Stimulated activated naive CD8-positive, alpha-beta T cell treated with anti-CD3 and anti-CD28 coated beads, Interleukin-15, amount 100 ng/mL, for 72 hours (primary cell): ENCODE results near the gene AHNAK.
A peak's percentile ranks its signal among the peaks of the same experiment; 100 is the strongest.
"Not testable (repeated sequence)": the region's sequence is repeated elsewhere in the genome, so short reads cannot be mapped to it uniquely, and the experiment has no call there.

Experiments
- ATAC-seq: fragments of 150-1000 bp; cut with Tn5 transposase; 2 replicates; pipeline ENCODE4 v1.10.0; 2021; ENCODE audit warnings: mild to moderate bottlenecking, moderate library complexity
- DNase-seq, 2 donors: peaks; one replicate each; pipeline ENCODE4 v3.0.0; 2021 to 2022
- H3K27ac Mint-ChIP-seq, 2 donors: one replicate each; pipeline ENCODE4 v1.8.0; 2022; ENCODE audit warnings: mild to moderate bottlenecking in 2 of 2, mixed read lengths in 2 of 2, moderate library complexity in 2 of 2
- H3K27me3 Mint-ChIP-seq: one replicate; pipeline ENCODE4 v1.8.0; 2022; ENCODE audit warnings: mixed read lengths
- H3K4me1 Mint-ChIP-seq: one replicate; pipeline ENCODE4 v1.8.0; 2022; ENCODE audit warnings: mild to moderate bottlenecking, mixed read lengths
- H3K4me3 Mint-ChIP-seq, 2 donors: one replicate each; pipeline ENCODE4 v1.8.0; 2022; ENCODE audit warnings: mild to moderate bottlenecking in 2 of 2, mixed read lengths in 2 of 2, moderate library complexity in 1 of 2
- H3K9me3 Mint-ChIP-seq, 2 donors: one replicate each; pipeline ENCODE4 v1.8.0; 2022; ENCODE audit warnings: mixed read lengths in 2 of 2

AHNAK gene, protein sequence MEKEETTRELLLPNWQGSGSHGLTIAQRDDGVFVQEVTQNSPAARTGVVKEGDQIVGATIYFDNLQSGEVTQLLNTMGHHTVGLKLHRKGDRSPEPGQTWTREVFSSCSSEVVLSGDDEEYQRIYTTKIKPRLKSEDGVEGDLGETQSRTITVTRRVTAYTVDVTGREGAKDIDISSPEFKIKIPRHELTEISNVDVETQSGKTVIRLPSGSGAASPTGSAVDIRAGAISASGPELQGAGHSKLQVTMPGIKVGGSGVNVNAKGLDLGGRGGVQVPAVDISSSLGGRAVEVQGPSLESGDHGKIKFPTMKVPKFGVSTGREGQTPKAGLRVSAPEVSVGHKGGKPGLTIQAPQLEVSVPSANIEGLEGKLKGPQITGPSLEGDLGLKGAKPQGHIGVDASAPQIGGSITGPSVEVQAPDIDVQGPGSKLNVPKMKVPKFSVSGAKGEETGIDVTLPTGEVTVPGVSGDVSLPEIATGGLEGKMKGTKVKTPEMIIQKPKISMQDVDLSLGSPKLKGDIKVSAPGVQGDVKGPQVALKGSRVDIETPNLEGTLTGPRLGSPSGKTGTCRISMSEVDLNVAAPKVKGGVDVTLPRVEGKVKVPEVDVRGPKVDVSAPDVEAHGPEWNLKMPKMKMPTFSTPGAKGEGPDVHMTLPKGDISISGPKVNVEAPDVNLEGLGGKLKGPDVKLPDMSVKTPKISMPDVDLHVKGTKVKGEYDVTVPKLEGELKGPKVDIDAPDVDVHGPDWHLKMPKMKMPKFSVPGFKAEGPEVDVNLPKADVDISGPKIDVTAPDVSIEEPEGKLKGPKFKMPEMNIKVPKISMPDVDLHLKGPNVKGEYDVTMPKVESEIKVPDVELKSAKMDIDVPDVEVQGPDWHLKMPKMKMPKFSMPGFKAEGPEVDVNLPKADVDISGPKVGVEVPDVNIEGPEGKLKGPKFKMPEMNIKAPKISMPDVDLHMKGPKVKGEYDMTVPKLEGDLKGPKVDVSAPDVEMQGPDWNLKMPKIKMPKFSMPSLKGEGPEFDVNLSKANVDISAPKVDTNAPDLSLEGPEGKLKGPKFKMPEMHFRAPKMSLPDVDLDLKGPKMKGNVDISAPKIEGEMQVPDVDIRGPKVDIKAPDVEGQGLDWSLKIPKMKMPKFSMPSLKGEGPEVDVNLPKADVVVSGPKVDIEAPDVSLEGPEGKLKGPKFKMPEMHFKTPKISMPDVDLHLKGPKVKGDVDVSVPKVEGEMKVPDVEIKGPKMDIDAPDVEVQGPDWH (N-terminal part only)

DNA sequence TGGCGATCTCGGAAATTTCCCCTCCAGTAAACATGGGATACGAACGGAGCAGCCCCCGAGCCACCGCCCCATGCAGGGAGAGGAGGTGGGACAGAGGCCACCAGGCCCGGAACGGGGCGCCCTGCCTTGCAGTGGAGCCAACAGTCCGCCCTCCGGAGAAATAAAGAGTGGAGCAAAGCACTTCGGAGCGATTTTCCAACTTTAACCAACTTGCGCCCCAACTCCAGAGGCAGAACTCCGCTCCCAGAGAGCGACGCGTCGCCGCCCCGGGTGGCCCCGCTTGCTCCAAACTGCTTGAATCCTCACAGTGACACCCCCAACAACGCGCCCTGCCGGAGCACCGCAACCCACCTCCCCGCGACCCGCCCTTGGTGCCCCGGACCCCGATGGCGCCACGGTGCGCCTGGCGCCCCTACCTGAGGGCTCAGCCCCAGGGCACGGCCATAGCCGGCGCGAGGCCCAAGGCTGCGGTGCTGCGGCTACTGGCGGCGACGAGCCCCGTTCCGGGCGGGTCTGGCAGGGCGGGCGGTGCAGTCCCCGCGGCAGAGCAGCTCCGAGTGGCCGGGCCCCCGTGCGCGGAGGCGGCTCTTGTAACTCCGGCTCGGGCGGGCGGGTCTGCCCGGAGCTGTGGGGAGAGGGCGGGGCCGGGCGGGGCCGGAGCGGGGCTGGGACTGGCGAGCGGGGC lies at the start of gene AHNAK:
Gene AHNAK (minus strand): TSS at position 563 of the 685 bp plus-strand sequence. CDS start 10,708 bp downstream, outside the sequence.
- peaks cover 85% of the 10 kb centered on the region for H3K4me1 Mint-ChIP-seq
- no peaks in the 10 kb centered on the region for H3K9me3 Mint-ChIP-seq
- H3K27me3 Mint-ChIP-seq, result peaks cover 20% of the 10 kb centered on the region
- H3K4me3 Mint-ChIP-seq, result peak within 1 kb of the TSS; percentile 95 to 96
- ATAC-seq (peak; percentile 55), DNase-seq (peak; percentile 73 to 76)
- peak within 1 kb of the TSS; percentile 11 to 91 for H3K27ac Mint-ChIP-seq

DNA sequence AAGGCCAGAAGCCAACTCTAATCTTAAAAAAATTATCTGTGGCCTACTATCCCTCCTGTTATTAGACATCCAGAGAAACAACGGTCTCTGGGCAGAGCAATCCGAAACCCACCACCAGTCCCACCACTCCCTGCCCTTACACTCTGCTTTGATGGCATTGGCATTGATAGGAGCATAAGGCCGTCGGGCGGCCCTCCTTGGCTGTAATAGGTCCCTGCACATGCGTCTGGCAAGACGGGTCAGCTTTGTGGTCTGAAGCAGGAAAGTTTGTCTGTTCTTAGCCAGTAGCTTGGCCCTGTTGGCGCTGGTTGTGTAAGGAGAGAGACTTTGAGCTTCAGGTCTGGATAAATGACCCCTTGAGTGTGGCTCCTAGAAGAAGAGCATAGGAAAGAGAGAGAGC lies 48.5 kb upstream of the AHNAK start:
- no peak overlapping the region for H3K27ac Mint-ChIP-seq

DNA sequence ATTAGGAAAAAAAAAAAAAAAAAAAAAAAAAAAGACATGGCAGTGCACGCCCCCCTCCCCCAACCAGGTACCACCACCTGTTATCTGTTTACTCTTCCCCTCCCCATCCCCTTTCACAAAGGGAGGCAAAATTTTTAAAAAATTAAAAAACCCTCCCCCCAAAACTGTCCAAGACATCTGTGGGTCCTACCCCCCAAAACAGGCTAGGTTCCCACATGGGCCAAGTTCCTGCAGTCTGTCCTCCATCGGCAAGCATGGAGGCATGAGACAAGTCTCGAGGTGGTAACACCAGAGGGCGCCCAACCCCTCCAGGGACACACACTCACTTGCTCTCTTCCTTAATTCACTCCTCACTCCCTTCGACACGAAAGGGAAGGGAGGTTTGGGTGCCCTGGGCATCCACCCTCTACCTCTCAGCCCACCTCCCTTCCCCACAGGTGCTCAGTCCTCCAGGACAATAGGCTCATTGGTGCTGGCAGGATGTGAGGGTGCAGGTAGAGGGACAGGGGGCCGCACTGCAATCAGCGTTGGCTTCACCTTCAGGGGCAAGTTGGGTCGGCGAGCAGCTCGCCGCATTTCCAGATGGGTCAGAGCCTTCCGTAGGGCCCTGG lies 46.9 kb upstream of the AHNAK start:
- peaks cover 76% of the 10 kb centered on the region for H3K4me1 Mint-ChIP-seq

More for the DNA sequence above, 48.5 kb upstream of the AHNAK start:
- H3K27me3 Mint-ChIP-seq, result no peaks in the 10 kb centered on the region
- H3K4me3 Mint-ChIP-seq, result no peak overlapping the region
- H3K4me1 Mint-ChIP-seq, result peaks cover 76% of the 10 kb centered on the region
- no peak for ATAC-seq
- DNase-seq, result no peak
- no peaks in the 10 kb centered on the region for H3K9me3 Mint-ChIP-seq

DNA sequence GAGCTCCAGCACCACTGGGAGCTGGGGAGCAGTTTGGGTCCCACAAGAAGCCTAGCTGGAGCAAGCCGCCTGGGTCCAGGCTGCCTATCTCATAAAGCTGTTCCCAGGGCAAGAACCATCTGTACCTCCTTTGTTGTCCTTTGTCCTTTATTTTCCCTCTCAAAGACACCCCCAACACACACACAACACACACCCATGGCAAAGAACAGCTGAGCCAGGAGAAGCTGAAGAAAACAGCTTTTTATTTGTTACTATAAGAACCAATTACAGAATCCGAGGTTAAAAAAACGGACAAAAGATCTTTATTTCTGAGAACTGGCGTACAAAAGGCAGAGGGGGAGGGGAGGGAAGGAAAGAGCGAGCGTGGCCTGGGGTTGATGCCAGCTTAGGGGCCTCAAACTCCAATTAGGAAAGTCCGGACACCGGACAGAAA lies 46.4 kb upstream of the AHNAK start:
- H3K27ac Mint-ChIP-seq, result peak overlapping the region in 1 of 2 donors; percentile 83
- no peaks in the 10 kb centered on the region for H3K27me3 Mint-ChIP-seq
- DNase-seq (no peak), ATAC-seq (no peak)
- H3K9me3 Mint-ChIP-seq, result no peaks in the 10 kb centered on the region
- H3K4me3 Mint-ChIP-seq, result peak overlapping the region; percentile 21 to 93
- peaks cover 72% of the 10 kb centered on the region for H3K4me1 Mint-ChIP-seq

More for the DNA sequence above, 46.9 kb upstream of the AHNAK start:
- H3K27me3 Mint-ChIP-seq, result no peaks in the 10 kb centered on the region
- peak overlapping the region in 1 of 2 donors; percentile 97 for H3K27ac Mint-ChIP-seq
- DNase-seq (peak; percentile 71 to 78), ATAC-seq (peak; percentile 43)
- H3K4me3 Mint-ChIP-seq, result peak overlapping the region; percentile 68 to 81
- no peaks in the 10 kb centered on the region for H3K9me3 Mint-ChIP-seq

DNA sequence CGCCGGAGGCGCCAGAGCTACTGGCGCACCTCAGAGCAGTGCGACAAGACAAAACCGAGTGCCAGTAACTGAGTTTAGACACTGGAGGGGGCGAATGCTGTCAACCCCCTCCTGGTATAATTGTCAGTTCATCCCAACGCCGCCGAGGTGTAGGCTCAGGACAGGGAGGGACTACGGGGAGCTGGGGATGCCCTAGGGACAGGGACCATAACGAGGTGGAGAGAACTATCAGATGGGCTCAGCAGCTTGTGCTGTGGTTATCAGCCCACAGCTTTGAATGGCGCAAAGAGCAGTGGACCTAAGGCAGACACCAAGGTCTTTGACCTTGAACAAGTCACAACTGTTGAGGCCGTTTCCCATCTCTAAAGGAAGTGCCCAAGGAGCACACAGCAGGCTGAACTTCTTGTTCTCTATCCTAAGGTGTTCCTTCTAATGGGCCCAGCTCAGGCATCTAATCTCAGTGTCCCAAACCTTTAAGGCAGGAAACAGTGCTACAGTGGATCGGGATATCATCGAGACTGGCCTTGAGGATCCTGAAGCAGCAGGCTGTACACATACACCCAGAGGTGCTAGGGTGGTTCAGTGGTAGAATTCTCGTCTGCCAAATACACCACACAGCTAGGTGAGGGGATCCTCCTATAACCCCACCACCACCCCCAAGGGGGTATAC lies 45.7 kb upstream of the AHNAK start:
- H3K27ac Mint-ChIP-seq, result peak overlapping the region; percentile 97 to 99
- DNase-seq, result no peak

DNA sequence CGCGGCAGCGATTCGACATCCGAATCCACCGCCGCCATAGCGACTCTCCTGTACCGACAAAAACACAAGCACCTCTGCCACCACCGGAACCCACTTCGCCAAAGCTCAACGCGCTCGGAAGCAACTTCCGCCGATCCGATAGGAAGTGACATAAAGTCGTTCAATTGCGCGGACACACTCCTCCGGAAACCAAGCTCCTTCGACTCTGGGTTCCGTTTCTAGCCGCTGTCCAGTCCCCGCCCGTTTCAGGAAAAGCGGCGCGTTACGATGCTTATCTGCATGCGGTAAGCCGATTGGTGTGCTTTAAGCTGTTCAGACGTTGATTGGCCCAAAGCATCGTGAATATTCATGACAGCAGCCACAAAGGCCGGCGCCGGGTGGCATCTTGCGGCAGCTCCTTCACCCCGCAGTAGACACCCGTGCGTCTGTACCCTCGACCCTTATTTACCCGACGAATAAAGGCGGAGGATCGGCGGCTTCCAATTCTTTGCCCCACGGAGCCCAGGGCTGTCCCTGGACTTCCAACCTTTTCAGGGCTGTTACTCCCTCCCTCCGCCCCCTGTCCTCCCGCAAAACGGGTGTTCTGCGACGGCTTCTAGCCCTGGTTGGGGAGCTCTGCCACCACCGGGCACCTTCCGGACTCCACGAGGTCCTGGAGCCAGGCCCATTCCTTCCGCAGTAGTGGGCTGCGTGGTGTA lies 45.0 kb upstream of the AHNAK start, which contains the start of gene TUT1:
Gene TUT1 (minus strand): TSS at position 76 of the 698 bp plus-strand sequence. CDS start 38 bp downstream, at position 38.
- Mint-ChIP-seq H3K9me3 (no peaks in the 10 kb centered on the region), H3K27me3 (no peaks in the 10 kb centered on the region), H3K27ac (peak within 1 kb of the TSS; percentile 97 to 99), H3K4me1 (peaks cover 65% of the 10 kb centered on the region), H3K4me3 (peak within 1 kb of the TSS; percentile 93 to 96)
- DNase-seq (peak; percentile 96 to 98), ATAC-seq (peak; percentile 93)

More for the DNA sequence above, 45.7 kb upstream of the AHNAK start:
- Mint-ChIP-seq H3K27me3 (no peaks in the 10 kb centered on the region), H3K4me3 (peak overlapping the region; percentile 93 to 96), H3K9me3 (no peaks in the 10 kb centered on the region), H3K4me1 (peaks cover 66% of the 10 kb centered on the region)
- no peak for ATAC-seq

DNA sequence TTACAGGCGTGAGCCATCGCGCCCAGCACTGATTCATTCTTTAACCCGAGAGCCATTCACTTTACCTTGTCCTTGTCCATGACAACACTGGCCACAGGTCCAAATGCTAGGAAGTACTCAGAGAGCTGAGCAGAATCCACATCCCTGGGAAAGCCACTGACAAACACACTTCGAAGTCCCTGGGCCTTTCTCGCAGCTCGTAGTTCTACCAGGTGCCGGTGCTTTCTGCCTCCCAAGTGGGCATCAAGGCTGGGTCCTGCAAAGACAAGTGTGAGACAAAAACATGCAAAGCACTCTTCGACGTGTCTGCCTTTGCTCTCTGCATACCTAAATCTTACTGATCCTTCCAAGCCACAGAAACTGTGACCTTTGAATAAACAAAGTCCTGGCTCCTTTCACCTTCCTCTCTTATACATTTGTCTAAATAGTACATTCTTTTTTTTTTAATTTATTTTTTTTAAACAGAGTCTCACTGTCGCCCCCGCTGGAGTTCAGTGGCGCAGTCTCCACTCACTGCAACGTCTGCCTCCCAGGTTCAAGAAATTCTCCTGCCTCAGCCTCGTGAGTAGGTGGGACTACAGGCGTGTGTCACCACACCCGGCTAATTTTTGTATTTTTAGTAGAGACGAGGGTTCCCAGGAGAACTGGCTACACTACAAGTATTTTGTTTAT lies 42.5 kb upstream of the AHNAK start:
- DNase-seq (no peak), ATAC-seq (no peak)
- Mint-ChIP-seq H3K4me3 (peak overlapping the region in 1 of 2 donors; percentile 46), H3K27me3 (no peaks in the 10 kb centered on the region), H3K27ac (peak overlapping the region in 1 of 2 donors; percentile 12), H3K4me1 (peaks cover 54% of the 10 kb centered on the region), H3K9me3 (no peaks in the 10 kb centered on the region)

DNA sequence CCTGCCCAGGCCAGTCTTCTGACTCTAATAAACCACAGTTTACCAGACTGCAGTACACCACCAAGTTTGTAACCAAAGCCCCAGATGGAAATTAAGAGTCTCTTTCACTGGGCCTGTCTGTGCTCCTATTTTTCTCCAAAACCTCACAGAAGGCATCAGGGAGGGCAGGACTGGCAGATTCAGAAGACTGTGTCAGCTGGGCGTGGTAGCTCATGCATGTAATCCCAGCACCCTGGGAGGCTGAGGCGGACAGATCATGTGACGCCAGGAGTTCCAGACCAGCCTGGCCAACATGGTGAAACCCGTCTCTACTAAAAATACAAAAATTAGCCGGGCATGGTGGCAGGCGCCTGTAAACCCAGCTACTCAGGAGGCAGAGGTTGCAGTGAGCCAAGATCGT lies 38.8 kb upstream of the AHNAK start:
- peak overlapping the region in 1 of 2 donors; percentile 74 for H3K27ac Mint-ChIP-seq
- not testable (repeated sequence) for H3K27me3 Mint-ChIP-seq

DNA sequence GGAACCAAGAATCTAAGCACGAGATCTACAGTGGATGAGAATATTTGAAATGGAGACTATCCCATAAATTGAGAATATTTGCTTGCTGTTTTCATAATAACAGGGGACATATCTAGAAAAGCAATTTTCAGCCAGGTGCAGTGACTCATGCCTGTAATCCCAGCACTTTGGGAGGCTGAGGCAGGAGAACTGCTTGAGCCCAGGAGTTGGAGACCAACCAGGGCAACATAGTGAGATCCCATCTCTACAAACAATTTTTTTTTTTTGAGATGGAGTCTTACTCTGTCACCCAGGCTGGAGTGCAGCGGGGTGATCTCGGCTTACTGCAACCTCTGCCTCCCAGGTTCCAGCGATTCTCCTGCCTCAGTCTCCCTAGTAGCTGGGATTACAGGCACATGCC lies 35.1 kb upstream of the AHNAK start:
- ATAC-seq, H3K27ac Mint-ChIP-seq, H3K4me1 Mint-ChIP-seq, H3K9me3 Mint-ChIP-seq, H3K27me3 Mint-ChIP-seq, H3K4me3 Mint-ChIP-seq, DNase-seq: not testable (repeated sequence)

More for the DNA sequence above, 38.8 kb upstream of the AHNAK start:
- not testable (repeated sequence) for H3K9me3 Mint-ChIP-seq, ATAC-seq, DNase-seq, H3K4me3 Mint-ChIP-seq
- H3K4me1 Mint-ChIP-seq, result peaks cover 23% of the 10 kb centered on the region

DNA sequence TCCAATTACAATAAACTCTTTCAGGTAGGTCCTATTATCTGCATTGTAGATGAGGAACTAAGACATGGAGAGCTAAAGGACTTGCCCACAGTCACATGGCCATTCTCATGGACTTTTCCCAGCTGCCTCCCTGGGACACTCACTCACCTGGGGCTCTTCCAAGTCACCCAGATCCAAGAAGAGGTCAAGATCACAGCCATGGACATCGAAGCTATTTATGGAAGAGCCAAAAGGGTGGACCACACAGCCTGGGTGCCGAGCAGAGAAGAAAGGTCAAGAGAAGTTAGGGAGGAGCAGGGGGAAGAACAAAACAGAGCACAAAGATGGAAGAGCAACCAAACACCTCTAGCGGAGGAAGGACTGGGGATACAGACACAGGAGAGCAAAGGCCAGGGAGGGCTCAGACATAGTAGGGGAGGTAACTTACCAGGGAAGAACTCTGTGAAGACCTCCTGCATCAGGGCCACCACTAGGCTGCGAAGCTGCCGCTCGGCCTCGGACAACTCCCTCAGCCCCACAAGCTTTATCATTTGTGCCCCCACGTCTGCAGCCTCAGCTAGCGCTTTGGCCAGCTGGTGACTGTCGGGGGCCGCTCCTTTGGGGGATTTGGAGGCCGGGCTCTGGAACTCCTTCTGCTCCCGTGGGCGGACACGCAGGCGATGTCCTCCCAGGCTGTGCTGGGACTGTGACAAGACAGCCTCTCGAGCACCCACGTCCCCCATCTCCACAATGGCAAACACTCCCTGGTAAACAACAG lies 34.5 kb upstream of the AHNAK start:
- no peaks in the 10 kb centered on the region for H3K27me3 Mint-ChIP-seq
- no peak for DNase-seq
- peak overlapping the region in 1 of 2 donors; percentile 21 for H3K27ac Mint-ChIP-seq
- ATAC-seq, result no peak
- H3K4me3 Mint-ChIP-seq, result no peak overlapping the region
- no peaks in the 10 kb centered on the region for H3K4me1 Mint-ChIP-seq
- no peaks in the 10 kb centered on the region for H3K9me3 Mint-ChIP-seq

DNA sequence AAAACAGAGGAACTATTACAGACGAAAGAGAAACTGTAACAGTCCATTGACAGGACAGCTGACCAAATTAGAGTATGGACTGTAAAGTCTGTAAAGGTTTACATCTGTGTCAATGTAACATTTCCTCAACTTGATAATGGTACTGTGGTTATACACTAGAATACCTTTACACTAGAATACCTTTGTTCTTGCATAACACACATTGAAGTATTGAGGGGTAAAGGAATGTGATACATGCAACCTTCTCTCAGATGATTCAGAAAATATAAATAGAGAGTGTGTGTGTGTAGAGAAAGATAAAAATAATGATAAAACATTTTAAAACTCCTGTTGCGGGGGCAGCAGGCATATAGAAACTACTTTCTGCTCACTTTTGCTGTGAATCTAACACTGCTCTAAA lies 32.6 kb upstream of the AHNAK start:
- no peak overlapping the region for H3K4me3 Mint-ChIP-seq
- no peak overlapping the region for H3K27ac Mint-ChIP-seq
- no peaks in the 10 kb centered on the region for H3K9me3 Mint-ChIP-seq
- peaks cover 17% of the 10 kb centered on the region for H3K4me1 Mint-ChIP-seq
- ATAC-seq (no peak), DNase-seq (no peak)
- H3K27me3 Mint-ChIP-seq, result no peaks in the 10 kb centered on the region

DNA sequence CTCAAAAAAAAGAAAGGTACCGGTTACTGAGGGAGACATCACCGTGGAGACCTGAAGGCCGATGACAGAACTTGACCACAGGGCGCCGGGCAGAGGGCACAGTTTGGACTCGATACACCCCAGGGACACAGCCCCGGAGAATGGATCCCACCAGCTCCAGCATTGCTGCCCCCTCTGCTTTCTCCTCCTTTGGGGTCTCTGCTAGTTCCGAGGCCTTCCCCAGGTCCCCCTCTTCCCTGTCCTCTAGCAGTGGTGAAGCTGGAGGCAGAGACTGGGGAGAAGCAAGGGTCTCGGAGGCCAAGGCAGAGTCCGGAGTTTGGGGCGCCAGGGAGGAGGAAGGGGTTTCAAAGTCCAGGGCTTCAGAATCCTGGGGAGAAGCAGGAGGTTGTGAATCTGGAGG lies 31.9 kb upstream of the AHNAK start:
- no peaks in the 10 kb centered on the region for H3K27me3 Mint-ChIP-seq
- H3K27ac Mint-ChIP-seq, result peak overlapping the region in 1 of 2 donors; percentile 89
- no peak overlapping the region for H3K4me3 Mint-ChIP-seq
- peaks cover 17% of the 10 kb centered on the region for H3K4me1 Mint-ChIP-seq
- H3K9me3 Mint-ChIP-seq, result no peaks in the 10 kb centered on the region
- no peak for ATAC-seq
- no peak for DNase-seq
